GM19395 (cell line): ENCODE measurements around the gene EPHA6.
"Not testable (repeated sequence)": the region's sequence is repeated elsewhere in the genome, so short reads cannot be mapped to it uniquely, and the experiment has no call there.

Experiments used
- ATAC-seq: cut with Tn5 transposase; IDR thresholded peaks from one replicate; pipeline ENCODE4 v1.9.1; 2021; ENCODE audit warnings: mild to moderate bottlenecking, moderate library complexity; ENCODE audit not compliant: unreplicated experiment

Gene EPHA6

DNA sequence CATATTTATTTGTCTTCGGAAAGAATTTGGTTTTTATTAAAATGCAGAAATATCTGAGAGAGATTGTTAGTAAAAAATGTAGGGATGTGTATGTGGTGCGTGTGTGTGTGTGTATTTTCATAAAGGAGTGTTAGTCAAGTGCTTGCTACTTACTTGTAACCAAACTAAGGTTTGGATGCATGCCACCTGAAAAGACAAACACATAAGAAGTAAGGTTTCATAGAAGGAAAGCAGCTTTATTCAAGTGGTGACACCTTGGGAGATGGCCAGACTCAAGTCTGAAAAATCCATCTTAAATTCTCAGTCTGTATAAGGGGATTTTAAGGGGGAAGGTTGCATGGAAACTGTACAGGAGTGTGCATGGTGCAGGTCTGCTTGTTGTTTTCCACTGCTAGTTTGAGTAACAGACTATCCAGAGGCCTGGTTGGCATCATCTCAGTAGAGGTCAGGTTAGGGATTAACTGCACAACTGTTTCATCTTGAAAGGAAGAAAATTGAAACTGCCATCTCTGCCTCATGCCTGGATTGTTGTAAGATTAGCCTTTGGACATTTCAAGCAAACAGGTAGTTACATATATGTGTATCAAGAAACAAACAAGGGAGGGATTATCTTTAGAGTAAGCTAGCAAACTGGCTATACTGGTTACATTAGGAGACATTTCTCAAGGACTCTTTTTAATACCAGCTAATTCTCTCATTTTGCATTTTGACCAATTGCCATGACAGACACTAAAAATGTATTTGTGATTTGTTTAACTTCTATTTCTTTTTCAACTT, 196.7 kb downstream of the EPHA6 start:
- no peak for ATAC-seq

DNA sequence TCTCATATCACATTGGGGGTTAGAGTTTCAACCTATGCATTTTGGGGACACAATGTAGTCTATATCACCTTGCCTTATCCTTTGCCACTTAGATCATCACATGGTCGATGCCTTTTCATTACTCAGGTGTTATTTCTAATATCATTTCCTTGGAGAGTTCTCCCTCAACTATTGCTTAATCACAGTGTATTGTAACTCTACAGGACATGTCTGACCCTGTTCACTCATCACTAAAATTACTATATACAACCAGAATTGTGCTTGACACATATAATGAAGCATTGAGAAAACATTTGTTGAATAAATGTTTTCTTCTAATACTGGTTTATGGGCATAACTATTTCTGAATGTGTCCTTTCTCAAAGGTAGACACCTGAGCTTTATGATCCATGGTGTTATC, 207.4 kb downstream of the EPHA6 start:
- no peak for ATAC-seq

DNA sequence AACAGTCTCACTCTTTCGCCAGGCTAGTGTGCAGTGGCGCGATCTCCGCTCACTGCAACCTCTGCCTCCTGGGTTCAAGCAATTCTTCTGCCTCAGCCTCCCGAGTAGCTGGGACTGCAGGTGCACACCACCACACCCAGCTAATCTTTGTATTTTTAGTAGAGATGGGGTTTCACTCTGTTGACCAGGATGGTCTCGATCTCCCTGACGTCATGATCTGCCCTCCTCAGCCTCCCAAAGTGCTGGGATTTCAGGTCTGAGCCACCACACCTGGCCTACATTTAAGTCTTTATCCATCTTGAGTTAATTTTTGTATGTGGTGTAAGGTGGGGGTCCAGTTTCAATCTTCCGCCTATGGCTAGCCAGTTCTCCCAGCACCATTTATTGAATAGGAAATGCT, 211.2 kb downstream of the EPHA6 start:
- ATAC-seq = not testable (repeated sequence)

DNA sequence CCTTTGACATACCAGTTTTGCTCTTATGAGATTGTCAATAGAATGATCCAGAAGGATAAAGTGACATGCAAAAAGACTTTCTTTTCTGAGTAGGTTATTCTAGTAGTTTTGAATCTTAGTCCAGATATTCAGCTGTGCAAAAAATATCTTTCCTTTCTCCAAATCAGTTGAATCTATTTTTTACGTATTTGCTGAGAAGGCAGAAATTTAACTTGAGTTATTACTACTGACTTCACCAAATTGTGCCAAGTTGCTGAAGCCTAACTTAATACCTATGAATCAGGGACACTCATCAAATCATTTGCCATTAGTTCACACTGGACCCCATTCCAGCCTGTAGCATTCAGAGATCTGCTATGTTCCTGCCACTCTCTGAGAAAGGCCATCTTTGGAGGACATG, 215.6 kb downstream of the EPHA6 start:
- ATAC-seq = no peak

DNA sequence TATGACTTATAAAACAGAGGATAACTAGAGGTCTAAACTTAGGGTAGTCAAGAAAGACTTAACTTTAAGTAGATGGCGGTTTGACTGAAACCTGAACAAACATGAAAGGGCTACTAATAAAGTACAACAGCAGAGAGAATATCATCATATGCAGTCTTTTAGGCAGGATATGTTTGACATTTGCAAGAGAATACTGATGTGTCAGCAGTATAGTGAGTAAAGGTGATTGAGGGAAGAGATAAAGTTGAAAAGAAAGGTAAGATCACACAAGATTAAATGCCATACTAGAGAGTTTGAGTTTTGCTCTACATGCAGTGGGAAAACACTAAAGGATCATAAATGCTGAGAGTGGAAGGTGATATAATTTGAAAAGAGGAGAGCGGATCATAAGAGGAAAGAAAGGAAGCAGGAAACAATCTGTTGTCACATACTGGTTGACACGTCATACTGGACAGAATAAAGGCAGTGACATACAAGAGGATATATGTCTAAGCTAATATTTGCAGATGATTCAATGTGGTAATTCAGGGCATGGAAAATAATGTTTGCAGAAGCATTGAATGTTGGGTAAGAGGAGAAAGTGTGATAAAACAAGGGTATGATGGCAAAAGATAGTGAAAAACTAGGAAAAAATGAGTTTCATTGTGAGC, 223.0 kb downstream of the EPHA6 start:
- no peak for ATAC-seq

DNA sequence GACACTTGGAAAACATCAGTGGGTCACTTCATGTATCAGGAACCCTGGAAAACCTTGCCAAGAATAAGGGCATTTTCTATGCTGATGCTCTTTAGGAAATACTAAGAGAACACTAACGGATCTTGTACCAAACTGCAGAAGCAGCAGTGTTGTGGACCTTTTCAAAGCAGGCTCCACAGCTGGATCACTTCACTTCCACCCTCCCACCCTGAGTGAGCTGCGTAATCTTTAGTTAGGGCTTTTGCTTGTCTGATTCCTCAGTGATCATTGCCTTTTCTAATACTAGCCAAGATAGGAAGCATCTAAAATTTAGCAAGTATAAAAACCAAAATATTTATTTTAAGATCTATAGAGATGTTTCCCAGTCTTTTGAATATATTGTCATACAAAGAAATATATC, 229.0 kb downstream of the EPHA6 start:
- ATAC-seq = no peak

DNA sequence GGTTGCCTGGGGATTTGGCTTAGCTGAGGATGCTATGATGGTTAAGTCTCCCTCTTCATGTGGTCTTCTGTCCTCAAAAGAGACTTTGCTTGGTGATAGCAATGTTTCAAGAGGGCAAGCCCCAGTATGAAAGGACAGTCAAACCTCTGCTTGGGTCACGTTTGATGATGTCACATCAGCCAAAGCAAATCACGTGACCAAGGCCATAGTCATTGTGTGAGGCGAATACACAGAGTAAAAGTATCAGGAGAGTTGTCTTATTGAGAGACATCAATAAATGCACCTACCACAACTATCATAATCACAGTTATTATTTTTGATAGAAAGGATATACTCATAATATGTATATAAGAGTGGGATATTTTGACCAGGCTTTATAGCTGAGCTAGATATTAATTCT, 243.0 kb downstream of the EPHA6 start:
- no peak for ATAC-seq

DNA sequence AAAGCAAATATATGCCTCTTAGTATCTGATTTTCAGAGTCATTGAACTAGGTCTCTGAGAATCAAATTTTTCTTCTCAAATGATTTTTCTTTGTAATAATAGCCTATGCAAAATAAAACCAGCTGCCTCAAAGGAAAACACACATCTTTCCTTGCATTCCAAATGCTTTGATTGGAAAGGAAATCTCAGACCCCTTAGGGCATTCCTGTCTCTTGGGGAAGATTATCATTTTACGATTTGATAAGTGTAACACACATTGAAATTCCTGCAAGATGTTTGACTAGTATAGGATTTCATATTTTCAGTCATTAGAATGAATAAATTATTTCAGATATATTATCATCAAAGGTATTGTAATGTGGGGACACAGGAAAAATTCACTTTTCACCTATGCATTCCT, 244.8 kb downstream of the EPHA6 start:
- no peak for ATAC-seq

DNA sequence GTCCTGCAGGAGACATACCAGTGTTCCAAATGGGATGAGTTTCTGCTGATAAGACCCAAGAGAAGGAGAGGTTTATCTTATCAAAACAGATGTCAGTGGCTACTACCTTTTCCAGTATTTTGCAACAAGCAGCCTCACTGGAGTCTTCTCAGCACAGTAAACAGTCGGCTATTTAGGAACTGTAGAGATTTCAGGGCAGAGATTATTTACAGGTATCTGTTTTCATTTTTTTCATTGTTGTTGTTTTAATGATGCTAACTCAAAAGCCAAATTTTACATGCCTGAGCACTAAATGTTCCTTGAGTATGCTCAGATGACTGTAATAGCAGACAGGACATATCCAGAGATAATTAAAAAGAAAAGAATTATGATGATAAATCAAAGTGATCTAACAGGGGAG, 252.1 kb downstream of the EPHA6 start:
- ATAC-seq = no peak

DNA sequence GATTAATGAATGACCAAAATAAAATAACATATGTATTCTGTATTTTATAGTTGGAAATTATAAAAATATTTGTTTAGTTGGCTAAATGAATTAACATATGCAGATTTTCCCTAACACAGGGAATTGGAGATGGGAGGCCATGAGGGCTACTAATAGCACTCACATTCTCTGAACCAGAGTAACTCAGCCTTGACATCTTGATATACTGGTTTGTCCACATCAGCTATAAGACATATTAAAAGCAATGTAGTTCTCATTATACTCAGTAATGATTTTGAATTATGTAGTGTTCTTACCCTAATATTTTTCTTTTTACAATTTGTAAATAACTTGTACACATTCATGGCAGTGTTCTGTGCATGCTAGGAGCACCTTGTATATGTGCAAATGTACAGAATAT, 255.9 kb downstream of the EPHA6 start:
- no peak for ATAC-seq

DNA sequence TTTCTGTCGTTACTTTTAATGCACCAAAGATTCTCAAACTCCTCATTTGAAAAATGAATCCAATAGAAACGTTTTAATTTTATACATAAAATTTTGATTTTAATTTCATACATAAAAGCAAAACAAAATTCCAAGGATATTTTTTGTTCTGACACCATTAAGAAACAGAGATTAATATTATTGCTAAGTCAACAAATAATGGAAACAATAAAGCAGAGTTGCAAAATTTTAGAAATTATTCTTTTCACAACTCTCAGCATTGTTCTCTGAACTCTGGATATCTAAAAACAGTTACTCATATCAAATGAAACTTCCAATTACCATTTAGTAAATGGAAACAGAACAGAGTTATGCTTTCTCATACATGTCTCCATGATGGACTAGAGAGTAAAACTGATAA, 260.2 kb downstream of the EPHA6 start:
- no peak for ATAC-seq

DNA sequence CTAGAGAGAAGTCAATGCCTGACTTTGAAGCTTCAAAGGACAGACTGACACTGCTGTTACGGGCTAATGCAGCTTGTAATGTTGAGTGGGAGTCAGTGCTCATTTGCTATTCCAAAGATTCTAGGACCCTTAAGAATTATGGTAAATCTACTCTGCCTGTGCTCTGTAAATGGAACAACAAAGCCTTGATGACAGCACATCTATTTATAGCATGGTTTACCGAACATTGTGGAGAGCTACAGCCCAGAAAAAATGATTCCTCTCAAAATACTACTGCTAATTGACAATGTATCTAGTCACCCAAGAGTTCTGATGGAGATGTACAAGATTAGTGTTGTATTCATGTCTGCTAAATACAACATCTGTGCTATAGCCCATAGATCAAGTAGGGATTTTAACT, 262.3 kb downstream of the EPHA6 start:
- no peak for ATAC-seq

DNA sequence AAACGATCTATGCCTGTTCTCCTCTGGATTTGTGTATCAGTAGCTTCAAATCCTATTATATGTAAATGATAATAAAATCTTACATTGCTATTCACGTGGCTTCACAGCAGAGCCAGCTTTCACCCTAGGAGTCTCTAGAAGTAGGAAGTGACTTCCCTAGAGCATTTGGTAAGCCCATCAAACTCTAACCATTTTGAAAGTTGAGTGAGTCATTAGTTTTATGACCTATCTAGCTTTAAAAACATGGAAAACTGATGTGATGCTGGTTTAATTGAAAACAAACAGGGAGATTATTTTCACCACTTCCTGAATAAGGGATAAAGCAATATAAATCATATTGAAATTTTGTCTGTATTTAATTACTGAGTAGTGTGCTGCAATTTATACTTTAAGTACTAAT, 275.2 kb downstream of the EPHA6 start:
- ATAC-seq = no peak

DNA sequence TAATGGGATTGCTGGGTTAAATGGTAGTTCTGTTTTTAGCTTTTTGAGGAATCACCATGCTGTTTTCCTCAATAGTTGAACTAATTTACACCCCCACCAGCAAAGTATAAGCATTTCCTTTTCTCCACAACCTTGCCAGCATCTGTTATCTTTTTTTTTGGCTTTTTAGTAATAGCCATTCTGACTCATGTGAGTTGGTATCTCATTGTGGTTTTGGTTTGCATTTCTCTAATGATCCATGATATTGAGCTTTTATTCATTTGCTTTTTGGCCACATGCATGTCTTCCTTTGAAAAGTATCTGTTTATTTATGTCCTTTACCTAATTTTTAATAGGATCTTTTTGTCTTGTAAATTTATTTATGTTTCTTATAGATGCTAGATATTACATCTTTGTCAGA, 288.2 kb downstream of the EPHA6 start:
- no peak for ATAC-seq

DNA sequence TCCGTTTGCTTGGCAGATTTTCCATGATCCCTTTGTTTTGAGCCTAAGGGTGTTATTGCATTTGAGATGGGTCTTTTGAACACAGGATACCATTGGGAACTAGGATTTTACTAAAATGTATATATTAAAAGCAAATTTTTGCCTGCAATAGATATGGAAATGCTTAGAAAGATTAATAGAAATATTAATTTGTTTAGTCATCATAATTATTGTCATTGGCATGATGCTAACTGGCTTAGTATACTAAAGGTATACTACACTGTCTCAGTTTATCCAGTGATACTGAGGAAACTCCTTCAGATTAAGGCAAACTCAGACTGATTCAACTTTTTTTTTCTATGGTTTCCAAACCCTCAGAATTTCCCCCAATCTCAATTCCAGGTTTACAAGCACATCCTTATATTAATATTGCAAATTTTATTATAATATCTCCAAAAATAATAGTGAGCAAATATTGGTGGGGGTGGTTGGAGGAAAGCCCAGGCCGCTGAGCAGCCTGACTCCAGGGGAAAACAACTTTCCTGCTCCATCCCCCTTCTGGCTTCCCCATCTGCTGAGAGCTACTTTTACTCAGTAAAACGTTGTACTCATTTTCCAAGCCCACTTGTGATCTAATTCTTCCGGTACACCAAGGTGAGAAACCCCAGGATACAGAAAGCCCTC, 291.7 kb downstream of the EPHA6 start:
- no peak for ATAC-seq

DNA sequence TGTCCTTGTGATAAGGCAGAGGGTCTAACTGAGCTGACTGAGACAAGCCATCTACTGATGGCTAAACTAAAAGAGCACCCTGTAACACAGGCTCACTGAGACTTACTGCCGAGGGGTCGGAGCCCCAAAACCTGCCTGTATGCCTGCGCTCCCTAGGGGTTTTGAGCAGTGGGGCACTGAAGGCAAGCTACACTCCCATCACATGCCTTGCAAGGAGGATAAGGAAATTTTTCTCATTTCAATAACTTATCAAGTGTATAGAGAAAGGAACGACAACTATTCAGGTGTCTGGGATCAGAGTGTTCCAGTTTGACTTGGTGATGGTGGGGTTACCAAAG, 292.2 kb downstream of the EPHA6 start:
- ATAC-seq = no peak

DNA sequence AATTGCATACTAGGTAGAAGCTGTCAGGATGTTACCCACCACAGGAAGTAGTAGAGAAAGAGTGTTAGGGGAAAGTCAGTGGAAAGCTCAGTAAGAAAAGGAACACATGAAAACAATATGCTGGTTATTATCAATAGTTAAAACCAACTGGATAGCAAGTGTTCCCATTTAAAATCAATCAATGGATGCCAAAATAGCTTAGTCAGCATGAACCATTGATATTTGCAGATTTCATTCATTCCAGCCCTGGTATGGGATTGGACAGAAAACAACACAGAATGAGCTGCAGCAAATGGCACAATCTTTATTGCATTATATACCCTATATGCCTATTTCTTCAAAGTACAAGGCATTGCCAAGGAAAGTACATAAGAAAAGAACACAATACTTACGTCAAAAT, 293.7 kb downstream of the EPHA6 start:
- no peak for ATAC-seq

DNA sequence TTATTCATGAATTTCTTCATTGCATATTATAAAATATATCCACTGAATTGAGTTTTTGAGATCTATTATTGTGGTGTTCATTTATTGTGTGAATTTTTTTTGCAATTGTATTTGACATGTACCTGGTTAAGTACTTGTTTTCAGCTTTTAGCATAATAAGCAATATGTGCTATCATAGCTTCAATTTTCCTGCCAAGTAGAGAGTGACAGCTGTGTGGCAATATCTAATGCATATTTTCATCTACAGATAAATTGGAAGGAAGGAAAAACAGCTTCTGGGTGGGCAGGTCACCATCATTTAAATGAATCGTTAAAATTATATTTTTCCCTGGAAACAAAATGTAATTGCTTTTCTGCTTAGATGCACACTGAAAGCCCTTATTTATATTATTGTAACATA, 296.9 kb downstream of the EPHA6 start:
- ATAC-seq = no peak

DNA sequence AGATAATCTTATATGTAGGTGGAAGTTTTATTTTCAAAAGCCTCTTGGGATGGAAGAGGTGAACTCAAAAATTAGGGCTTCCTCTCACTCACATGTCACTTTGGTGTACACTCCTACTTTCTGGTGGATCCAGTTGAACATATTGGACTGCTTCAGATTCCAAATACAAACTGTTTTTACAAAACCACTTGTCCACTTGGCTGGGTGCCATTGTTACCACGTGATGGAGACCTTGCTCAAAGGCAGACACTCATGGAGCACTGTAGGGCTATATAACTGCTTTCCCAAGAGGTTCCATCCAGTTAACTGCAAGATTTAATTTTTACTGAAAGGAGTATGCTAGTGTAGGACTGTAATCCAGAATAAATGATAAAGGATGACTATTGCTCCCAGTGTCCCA, 307.0 kb downstream of the EPHA6 start:
- ATAC-seq = no peak

DNA sequence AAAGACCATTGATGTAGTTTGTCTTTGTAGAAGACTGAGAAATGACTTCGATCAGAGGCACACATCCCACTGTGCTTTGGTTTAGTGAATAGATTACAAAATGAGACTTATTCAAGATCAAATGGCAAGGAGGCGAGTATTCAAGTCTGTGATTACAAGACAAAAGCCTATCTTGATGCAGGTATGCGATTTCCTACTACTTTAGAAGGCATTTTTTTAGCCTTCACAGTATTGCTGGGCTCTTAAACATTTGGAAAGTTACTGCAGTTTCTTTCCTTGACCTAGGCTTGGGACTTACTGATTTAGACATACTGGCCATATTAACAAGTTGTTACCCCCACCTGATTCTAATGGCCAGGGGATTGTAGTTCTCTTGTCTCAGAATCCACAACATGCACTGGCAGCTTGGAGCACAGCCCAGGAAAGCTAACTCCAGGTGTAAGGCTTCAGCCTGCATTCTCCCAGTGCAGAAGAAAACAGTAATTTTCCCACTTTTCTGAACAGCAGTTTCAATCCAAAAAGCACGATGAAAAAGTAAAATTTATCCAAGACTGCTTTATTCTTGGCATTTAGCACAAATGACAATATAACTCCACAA, 311.6 kb downstream of the EPHA6 start:
- no peak for ATAC-seq

DNA sequence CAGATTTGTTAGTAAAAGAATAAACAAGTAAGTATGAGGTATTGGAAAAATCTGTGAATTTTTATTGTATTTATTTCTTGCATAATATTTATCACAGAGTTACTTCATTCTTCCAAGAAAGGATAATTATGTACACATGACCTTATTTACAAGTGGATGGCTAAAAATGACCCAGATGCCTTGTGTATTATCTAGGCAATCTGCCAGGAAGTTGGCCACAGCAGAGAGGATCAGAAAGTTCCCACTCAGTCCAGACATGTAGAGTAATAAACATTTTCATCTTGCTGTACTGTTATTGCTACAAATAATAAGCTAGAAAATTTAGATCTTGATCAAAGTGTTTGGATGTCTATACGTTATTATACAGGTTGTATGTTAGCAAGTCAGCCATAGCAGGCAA, 317.1 kb downstream of the EPHA6 start:
- ATAC-seq = no peak

DNA sequence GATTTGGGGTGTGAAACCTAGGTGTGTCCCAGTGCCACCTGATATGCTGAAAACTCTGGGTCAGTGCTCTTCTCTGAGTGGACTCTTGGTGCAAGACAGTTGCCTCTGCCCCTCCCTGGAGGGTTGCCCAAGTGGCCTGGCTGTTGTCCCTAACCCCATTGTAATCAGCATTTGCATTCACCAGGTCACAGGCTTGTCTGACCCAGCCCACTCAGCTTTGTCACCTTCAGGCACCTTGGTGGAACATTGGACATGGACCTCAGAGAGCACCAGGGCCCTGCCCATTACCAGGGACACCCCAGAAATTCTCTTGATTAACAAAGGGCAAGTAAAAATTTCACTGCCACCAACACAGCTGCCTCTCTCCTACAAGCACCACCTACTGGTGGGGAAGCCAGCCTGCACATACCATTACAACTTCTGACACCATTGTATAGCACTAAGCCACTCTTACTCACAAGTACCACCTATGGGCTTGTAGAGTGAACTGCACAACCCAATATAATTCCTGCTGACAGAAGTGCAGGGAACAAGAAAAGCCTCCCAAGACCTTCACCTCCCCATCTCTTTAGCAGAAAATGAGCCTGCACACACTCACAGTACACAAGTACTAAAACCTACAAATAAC, 324.6 kb downstream of the EPHA6 start:
- no peak for ATAC-seq
